Stomach (tissue), 9 donors: ENCODE results near the gene CCR2. TPM values are rescaled to one million over a fixed set of nuclear protein-coding genes. Genes with fewer than 3 reads are reported as not detected.

Source experiments
- DNase-seq, 2 donors: peaks; one replicate each; pipeline versions ENCODE4 v3.0.0 to v3.0.0-alpha.2; 2013 to 2019
- H3K27ac ChIP-seq, 5 donors: fragments of 200-600 bp in 4 of 5; sonication (generic) in 4 of 5; one replicate each; pipeline ENCODE4 v1.5.1; 2013 to 2019; ENCODE audit warnings: mild to moderate bottlenecking in 1 of 5, moderate library complexity in 1 of 5
- H3K27me3 ChIP-seq, 3 donors: fragments of 200-600 bp; sonication (generic); one replicate each; pipeline ENCODE4 v1.5.1; 2017 to 2019; ENCODE audit warnings: mixed run types in 1 of 3
- H3K36me3 ChIP-seq, 4 donors: fragments of 200-600 bp; sonication (generic); 1 replicate in 3 of 4; 2 replicates in 1 of 4; pipeline ENCODE4 v1.5.1; 2016 to 2019
- H3K4me1 ChIP-seq, 4 donors: fragments of 200-600 bp; sonication (generic); one replicate each; pipeline ENCODE4 v1.5.1; 2016 to 2019
- H3K4me3 ChIP-seq, 4 donors: fragments of 200-600 bp; sonication (generic) in 3 of 4; one replicate each; pipeline ENCODE4 v1.5.1; 2016 to 2019; ENCODE audit warnings: mild to moderate bottlenecking in 1 of 4
- H3K9me3 ChIP-seq, 4 donors: fragments of 200-600 bp; sonication (generic); one replicate each; pipeline ENCODE4 v1.5.1; 2016 to 2019
- EP300 ChIP-seq: sonication (generic); formaldehyde crosslinking; IDR thresholded peaks from one replicate; pipeline ENCODE4 v1.6.1; 2017; ENCODE audit warnings: antibody characterized with exemption
- POLR2A ChIP-seq, 4 donors: fragments of 450-650 bp; IDR thresholded peaks; one replicate each; pipeline ENCODE4 v1.6.1; 2016; ENCODE audit warnings: antibody characterized with exemption in 4 of 4, control low read depth in 2 of 4, mild to moderate bottlenecking in 1 of 4, moderate library complexity in 1 of 4
- POLR2AphosphoS5 ChIP-seq, 3 donors: sonication (generic); formaldehyde crosslinking; IDR thresholded peaks; one replicate each; pipeline ENCODE4 v1.6.1; 2016; ENCODE audit warnings: antibody characterized with exemption in 3 of 3
- WGBS, 5 donors: extraction: QIAGEN DNeasy Blood & Tissue Kit in 3 of 5; methylation state at CpG; one replicate each; pipeline versions ENCODE4 v1.1.5 to v1.1.7; 2013 to 2018; 5-methylcytosine and 5-hydroxymethylcytosine counted together
- intact Hi-C: fragments of 100-400 bp; cut with DNase I; formaldehyde crosslinking; loops from one replicate; pipeline ENCODE4 v1.15.1; 2023; ENCODE audit warnings: low total_unique reads
- polyA plus RNA-seq, 3 donors: library from polyadenylated mRNA; stranded (reverse); fragments of 200-250 nt; gene quantifications; one replicate each; pipeline ENCODE4 v1.2.3, GENCODE V29; 2013
- total RNA-seq, 5 donors: library from RNA; depleted of rRNA; stranded (reverse); fragments of >200 nt; gene quantifications; one replicate each; pipeline versions ENCODE4 v1.1.0 to v1.2.3, GENCODE V29; 2014 to 2016
- TF ChIP-seq, protein P1 (sequence below), 7 experiments: fragments of 450-650 bp in 4 of 7; fragments of 200-600 bp in 3 of 7; sonication (generic) in 3 of 7; IDR thresholded peaks; one replicate each; pipeline ENCODE4 v1.5.1; 2016 to 2019; ENCODE audit warnings: antibody characterized with exemption in 7 of 7, control low read depth in 2 of 7, mild to moderate bottlenecking in 1 of 7
- donor health status: healthy with polysubstance abuse.
- donor health status: Bipolar disorder and iron deficiency.
- donor health status: healthy.

The CCR2 gene
- total and polyA plus RNA-seq, 8 donors = 0.37 to 2.5 (median 0.61) TPM; not detected in 3

DNA sequence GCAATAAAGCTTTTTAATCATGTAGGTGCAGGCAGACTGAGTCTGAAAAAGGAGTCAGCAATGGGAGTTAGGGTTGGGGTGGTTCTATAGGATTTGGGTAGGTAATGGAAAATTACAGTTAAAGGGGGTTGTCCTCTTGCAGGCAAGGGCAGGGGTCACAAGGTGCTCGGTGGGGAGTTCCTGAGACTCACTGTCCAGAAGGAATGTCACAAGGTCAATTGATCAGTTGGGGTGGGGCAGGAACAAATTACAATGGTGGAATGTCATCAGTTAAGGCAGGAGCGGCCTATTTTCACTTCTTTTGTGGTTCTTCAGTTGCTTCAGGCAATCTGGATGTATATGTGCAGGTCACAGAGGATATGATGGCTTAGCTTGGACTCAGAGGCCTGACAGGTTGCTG is 39.1 kb downstream of the CCR2 start:
- H3K36me3 ChIP-seq = no peaks in the 10 kb centered on the region
- no peaks in the 10 kb centered on the region for H3K9me3 ChIP-seq
- no peak overlapping the region for H3K4me3 ChIP-seq
- H3K27ac ChIP-seq = no peak overlapping the region
- DNase-seq = no peak
- H3K27me3 ChIP-seq = no peaks in the 10 kb centered on the region
- no peaks in the 10 kb centered on the region for H3K4me1 ChIP-seq
- intact Hi-C loops = no loop called here
- 66 to 76% (median 72%) methylated on average over 2 of the region's 2 CpGs for WGBS, 5 donors
- TF ChIP-seq, protein P1, sequence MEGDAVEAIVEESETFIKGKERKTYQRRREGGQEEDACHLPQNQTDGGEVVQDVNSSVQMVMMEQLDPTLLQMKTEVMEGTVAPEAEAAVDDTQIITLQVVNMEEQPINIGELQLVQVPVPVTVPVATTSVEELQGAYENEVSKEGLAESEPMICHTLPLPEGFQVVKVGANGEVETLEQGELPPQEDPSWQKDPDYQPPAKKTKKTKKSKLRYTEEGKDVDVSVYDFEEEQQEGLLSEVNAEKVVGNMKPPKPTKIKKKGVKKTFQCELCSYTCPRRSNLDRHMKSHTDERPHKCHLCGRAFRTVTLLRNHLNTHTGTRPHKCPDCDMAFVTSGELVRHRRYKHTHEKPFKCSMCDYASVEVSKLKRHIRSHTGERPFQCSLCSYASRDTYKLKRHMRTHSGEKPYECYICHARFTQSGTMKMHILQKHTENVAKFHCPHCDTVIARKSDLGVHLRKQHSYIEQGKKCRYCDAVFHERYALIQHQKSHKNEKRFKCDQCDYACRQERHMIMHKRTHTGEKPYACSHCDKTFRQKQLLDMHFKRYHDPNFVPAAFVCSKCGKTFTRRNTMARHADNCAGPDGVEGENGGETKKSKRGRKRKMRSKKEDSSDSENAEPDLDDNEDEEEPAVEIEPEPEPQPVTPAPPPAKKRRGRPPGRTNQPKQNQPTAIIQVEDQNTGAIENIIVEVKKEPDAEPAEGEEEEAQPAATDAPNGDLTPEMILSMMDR (IDR thresholded peaks at IDR 0.05) = no peak
- no peak for TF ChIP-seq POLR2A (IDR thresholded peaks at IDR 0.05)
- TF ChIP-seq EP300 = no peak
- no peak for TF ChIP-seq POLR2AphosphoS5 (IDR thresholded peaks at IDR 0.05)

DNA sequence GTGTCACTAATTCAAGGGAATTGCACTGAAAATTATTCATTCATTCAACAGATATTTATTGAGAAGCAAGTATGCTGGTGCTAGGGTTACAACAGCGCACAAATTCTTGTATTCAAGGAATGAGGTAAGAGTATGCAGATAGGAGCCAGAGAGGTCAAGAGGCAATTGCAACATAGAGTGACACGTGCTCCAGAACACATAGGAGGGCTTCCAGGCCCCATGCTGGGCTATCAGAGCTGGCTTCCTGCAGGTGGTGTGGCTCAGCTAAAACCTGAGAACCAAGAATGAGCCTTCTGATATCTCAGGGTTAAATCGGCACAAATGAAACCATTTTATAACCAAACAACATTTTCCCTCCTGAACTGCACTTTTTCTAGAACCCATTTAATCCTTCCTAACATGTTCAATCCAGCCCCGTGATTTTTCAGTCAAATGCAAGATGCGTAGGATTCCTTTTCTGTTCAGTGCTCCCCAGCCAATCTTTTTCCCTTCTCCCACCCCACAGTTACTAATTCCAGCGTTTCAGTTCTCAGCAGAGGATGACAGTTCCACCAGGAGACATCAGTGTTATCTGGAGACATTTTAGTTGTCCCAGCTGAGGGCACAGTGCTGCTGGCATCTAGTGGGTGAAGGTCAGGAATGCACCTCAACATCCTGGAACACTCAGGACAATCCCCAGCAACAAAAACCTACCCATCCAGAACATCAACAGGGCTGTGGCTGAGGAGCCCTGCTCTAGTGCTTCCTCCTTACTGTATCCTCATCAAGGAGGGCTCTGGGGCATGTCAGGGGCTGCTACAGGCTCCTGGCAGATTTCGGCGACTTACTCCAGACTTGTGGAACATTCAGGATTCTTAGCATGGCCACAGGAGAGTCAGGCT is 39.9 kb downstream of the CCR2 start:
- no peak overlapping the region for H3K27ac ChIP-seq

DNA sequence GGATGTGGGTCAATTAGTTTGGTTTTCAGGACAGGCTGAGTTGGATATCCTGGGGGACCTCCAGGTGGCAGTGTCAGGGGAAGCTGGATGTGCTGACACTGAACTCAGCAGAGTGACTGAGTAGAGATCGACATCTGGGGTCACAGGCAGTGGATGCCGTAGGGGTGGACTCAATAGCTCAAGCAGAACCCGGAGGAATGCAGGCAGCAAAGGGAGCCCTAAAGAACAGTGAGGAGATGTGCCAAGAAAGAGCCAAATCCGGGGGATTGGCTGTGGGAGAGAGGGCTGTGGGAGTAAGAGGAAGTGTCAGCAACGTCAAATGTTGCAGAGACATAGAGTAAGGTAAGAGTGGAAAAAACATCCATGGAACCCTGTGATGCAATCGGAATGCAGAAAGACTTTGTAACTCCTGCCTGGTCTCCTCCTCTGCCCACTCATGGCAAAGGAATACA is 41.3 kb downstream of the CCR2 start:
- H3K9me3 ChIP-seq = no peaks in the 10 kb centered on the region
- H3K36me3 ChIP-seq = no peaks in the 10 kb centered on the region
- WGBS, 5 donors = 61 to 82% (median 76%) methylated on average over 6 of the region's 6 CpGs
- H3K27ac ChIP-seq = no peak overlapping the region
- no peak overlapping the region for H3K4me3 ChIP-seq
- DNase-seq = no peak
- no peaks in the 10 kb centered on the region for H3K4me1 ChIP-seq
- intact Hi-C loops = no loop called here
- no peaks in the 10 kb centered on the region for H3K27me3 ChIP-seq
- TF ChIP-seq, protein P1 (IDR thresholded peaks at IDR 0.05) = no peak
- no peak for TF ChIP-seq POLR2AphosphoS5 (IDR thresholded peaks at IDR 0.05)
- TF ChIP-seq EP300 = no peak
- no peak for TF ChIP-seq POLR2A (IDR thresholded peaks at IDR 0.05)

More for the DNA sequence above, 39.9 kb downstream of the CCR2 start:
- H3K36me3 ChIP-seq = no peaks in the 10 kb centered on the region
- DNase-seq = no peak
- H3K4me1 ChIP-seq = no peaks in the 10 kb centered on the region
- H3K27me3 ChIP-seq = no peaks in the 10 kb centered on the region
- intact Hi-C loops = no loop called here
- no peak for TF ChIP-seq POLR2A (IDR thresholded peaks at IDR 0.05)
- TF ChIP-seq POLR2AphosphoS5 (IDR thresholded peaks at IDR 0.05) = no peak
- TF ChIP-seq, protein P1 (IDR thresholded peaks at IDR 0.05) = no peak
- TF ChIP-seq EP300 = no peak
- H3K4me3 ChIP-seq = no peak overlapping the region
- H3K9me3 ChIP-seq = no peaks in the 10 kb centered on the region
- WGBS, 5 donors = 74 to 77% (median 75%) methylated on average over 8 of the region's 8 CpGs

DNA sequence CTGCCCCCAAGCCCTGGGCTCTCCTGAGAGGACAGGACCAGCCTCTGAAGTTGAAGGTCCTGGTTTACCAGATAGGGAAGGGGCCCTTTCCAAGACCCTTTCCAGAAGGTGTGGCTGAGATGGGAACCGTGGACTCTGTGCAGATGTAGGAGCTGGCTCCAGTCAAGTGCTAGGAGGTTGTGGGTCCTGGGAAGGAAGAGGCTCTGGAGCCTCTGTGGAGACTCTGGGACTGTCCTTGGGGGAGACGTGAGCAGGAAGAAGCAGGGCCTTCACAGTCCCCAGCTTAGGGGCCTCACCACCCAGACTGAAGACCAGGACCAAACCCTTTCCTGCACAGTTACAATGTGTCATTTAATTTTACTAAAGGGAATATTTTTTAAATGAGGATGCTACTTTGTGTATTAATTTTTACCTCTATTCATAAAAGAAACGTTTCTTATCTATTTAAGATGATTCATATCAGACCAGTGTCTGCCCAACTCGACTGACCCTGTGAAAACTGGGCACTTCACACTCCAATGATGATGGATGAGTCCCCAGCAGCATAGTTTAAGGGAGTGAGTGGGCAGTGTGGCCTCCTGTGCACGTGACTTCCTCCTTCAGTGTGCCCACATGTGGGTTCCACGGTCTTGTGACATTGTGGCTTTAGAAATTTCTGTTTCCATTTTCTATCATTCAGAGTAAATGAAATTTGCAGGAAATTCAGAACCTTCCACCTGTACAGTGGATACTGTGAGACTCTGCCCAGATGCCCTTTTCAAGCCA is 42.0 kb downstream of the CCR2 start:
- no peak overlapping the region for H3K4me3 ChIP-seq
- 61 to 70% (median 65%) methylated on average over 6 of the region's 6 CpGs for WGBS, 5 donors
- intact Hi-C loops = no loop called here
- no peaks in the 10 kb centered on the region for H3K4me1 ChIP-seq
- H3K27ac ChIP-seq = no peak overlapping the region
- no peaks in the 10 kb centered on the region for H3K36me3 ChIP-seq
- no peak for DNase-seq
- TF ChIP-seq, protein P1 (IDR thresholded peaks at IDR 0.05) = no peak
- TF ChIP-seq EP300 (no peak), POLR2AphosphoS5 (IDR thresholded peaks at IDR 0.05) (no peak), POLR2A (IDR thresholded peaks at IDR 0.05) (no peak)
- H3K9me3 ChIP-seq = no peaks in the 10 kb centered on the region
- H3K27me3 ChIP-seq = no peaks in the 10 kb centered on the region
